Testis (tissue), 3 donors: ENCODE data around the gene TGFBRAP1. TPM values are rescaled to one million over a fixed set of nuclear protein-coding genes. Genes with fewer than 3 reads are reported as not detected.
"Not testable (repeated sequence)": the region's sequence is repeated elsewhere in the genome, so short reads cannot be mapped to it uniquely, and the experiment has no call there.

Source experiments
- DNase-seq: peaks from one replicate; pipeline ENCODE4 v3.0.0-alpha.2; 2019
- H3K27ac ChIP-seq, 2 donors: fragments of 200-600 bp; sonication (generic); one replicate each; pipeline ENCODE4 v1.5.1; 2019
- H3K27me3 ChIP-seq: fragments of 200-600 bp; sonication (generic); one replicate; pipeline ENCODE4 v1.5.1; 2019
- H3K36me3 ChIP-seq: fragments of 200-600 bp; sonication (generic); one replicate; pipeline ENCODE4 v1.5.1; 2017; ENCODE audit warnings: low read depth; ENCODE audit errors: missing control alignments
- H3K4me1 ChIP-seq: fragments of 200-600 bp; sonication (generic); one replicate; pipeline ENCODE4 v1.5.1; 2019
- H3K4me3 ChIP-seq, 2 donors: fragments of 200-600 bp; sonication (generic); one replicate each; pipeline ENCODE4 v1.5.1; 2017 to 2019
- H3K9me3 ChIP-seq: fragments of 200-600 bp; sonication (generic); one replicate; pipeline ENCODE4 v1.5.1; 2017
- CTCF ChIP-seq, 3 experiments: fragments of 450-650 bp in 2 of 3; fragments of 200-600 bp in 1 of 3; sonication (generic) in 1 of 3; IDR thresholded peaks; one replicate each; pipeline ENCODE4 v1.5.1; 2016 to 2019; ENCODE audit warnings: antibody characterized with exemption in 3 of 3, mild to moderate bottlenecking in 2 of 3, moderate library complexity in 1 of 3
- POLR2A ChIP-seq: fragments of 450-650 bp; IDR thresholded peaks from one replicate; pipeline ENCODE4 v1.6.1; 2017; ENCODE audit warnings: antibody characterized with exemption, mild to moderate bottlenecking, moderate library complexity
- WGBS, 2 donors: methylation state at CpG; one replicate each; pipeline ENCODE4 v1.1.5; 2018; 5-methylcytosine and 5-hydroxymethylcytosine counted together
- intact Hi-C: fragments of 100-400 bp; cut with DNase I; formaldehyde crosslinking; loops from one replicate; pipeline ENCODE4 v1.15.1; 2023; ENCODE audit warnings: low total_unique reads
- polyA plus RNA-seq: library from polyadenylated mRNA; stranded (reverse); fragments of 350-450 nt; fragmentation: Illumina TruSeq; extraction: RNeasy Lipid Tissue Mini Kit (QIAGEN cat#74804); gene quantifications from one replicate; pipeline ENCODE4 v1.2.3, GENCODE V29; 2014; ENCODE audit warnings: low read depth, low replicate concordance; ENCODE audit not compliant: insufficient read depth
- total RNA-seq, 2 donors: library from RNA; depleted of rRNA; stranded (reverse); fragments of >200 nt; gene quantifications; one replicate each; pipeline ENCODE4 v1.2.3, GENCODE V29; 2016

The TGFBRAP1 gene
- total and polyA plus RNA-seq, 3 donors from 2014 or later, result 7.3 to 16.3 (median 10.8) TPM

- intact Hi-C loops, result no loop called here
- no peaks in the 10 kb centered on the region for H3K4me1 ChIP-seq
- H3K27me3 ChIP-seq, result no peaks in the 10 kb centered on the region
- DNase-seq, result no peak
- H3K4me3 ChIP-seq, result no peak overlapping the region
- TF ChIP-seq POLR2A, result no peak
- TF ChIP-seq CTCF (IDR thresholded peaks at IDR 0.05), result no peak
- 89 to 98% methylated on average over 3 of the region's 3 CpGs for WGBS, 2 donors
- no peaks in the 10 kb centered on the region for H3K36me3 ChIP-seq
- no peaks in the 10 kb centered on the region for H3K9me3 ChIP-seq
- H3K27ac ChIP-seq, result no peak overlapping the region
Measured at GRCh38 chr2:105257981-105258380, 71.6 kb downstream of the TGFBRAP1 start.

GRCh38 chr2:105256431-105257047, 73.0 kb downstream of the TGFBRAP1 start:
- Histone ChIP-seq H3K27ac (no peak overlapping the region), H3K4me1 (no peaks in the 10 kb centered on the region), H3K4me3 (no peak overlapping the region), H3K36me3 (no peaks in the 10 kb centered on the region), H3K27me3 (no peaks in the 10 kb centered on the region), H3K9me3 (no peaks in the 10 kb centered on the region)
- intact Hi-C loops, result no loop called here
- TF ChIP-seq CTCF (IDR thresholded peaks at IDR 0.05) (no peak), POLR2A (no peak)
- DNase-seq, result peak; percentile 56
- 59 to 73% methylated on average over 11 of the region's 11 CpGs for WGBS, 2 donors

GRCh38 chr2:105255979-105256378, 73.6 kb downstream of the TGFBRAP1 start:
- TF ChIP-seq POLR2A, result no peak
- no peak for TF ChIP-seq CTCF (IDR thresholded peaks at IDR 0.05)
- intact Hi-C loops, result no loop called here
- H3K36me3 ChIP-seq, result no peaks in the 10 kb centered on the region
- H3K4me1 ChIP-seq, result no peaks in the 10 kb centered on the region
- H3K27me3 ChIP-seq, result no peaks in the 10 kb centered on the region
- no peak overlapping the region for H3K27ac ChIP-seq
- H3K4me3 ChIP-seq, result no peak overlapping the region
- DNase-seq, result no peak
- H3K9me3 ChIP-seq, result no peaks in the 10 kb centered on the region
- 90 to 92% methylated on average over 2 of the region's 2 CpGs for WGBS, 2 donors

GRCh38 chr2:105254531-105255210, 74.9 kb downstream of the TGFBRAP1 start:
- TF ChIP-seq CTCF (IDR thresholded peaks at IDR 0.05) (no peak), POLR2A (no peak)
- H3K27me3 ChIP-seq, result no peaks in the 10 kb centered on the region
- DNase-seq, result no peak
- H3K27ac ChIP-seq, result no peak overlapping the region
- H3K9me3 ChIP-seq, result no peaks in the 10 kb centered on the region
- H3K36me3 ChIP-seq, result no peaks in the 10 kb centered on the region
- WGBS, 2 donors, result 87 to 92% methylated on average over 5 of the region's 5 CpGs
- peaks cover 4% of the 10 kb centered on the region for H3K4me1 ChIP-seq
- H3K4me3 ChIP-seq, result no peak overlapping the region
- intact Hi-C loops, result no loop called here

- intact Hi-C loops, result no loop called here
- 55 to 82% methylated on average over 2 of the region's 2 CpGs for WGBS, 2 donors
Measured at GRCh38 chr2:105252271-105252670, 77.3 kb downstream of the TGFBRAP1 start.

GRCh38 chr2:105251016-105251648, 78.4 kb downstream of the TGFBRAP1 start:
- H3K36me3 ChIP-seq, intact Hi-C loops, H3K9me3 ChIP-seq, H3K27me3 ChIP-seq, H3K27ac ChIP-seq, H3K4me1 ChIP-seq, DNase-seq, H3K4me3 ChIP-seq: not testable (repeated sequence)
- WGBS, 2 donors, result 80 to 82% methylated on average over 7 to 36 of the region's 43 CpGs

More at GRCh38 chr2:105252271-105252670, 77.3 kb downstream of the TGFBRAP1 start:
- no peak for TF ChIP-seq POLR2A
- TF ChIP-seq CTCF (IDR thresholded peaks at IDR 0.05), result no peak
- no peak overlapping the region for H3K27ac ChIP-seq
- H3K4me1 ChIP-seq, result peaks cover 4% of the 10 kb centered on the region
- no peaks in the 10 kb centered on the region for H3K9me3 ChIP-seq
- H3K36me3 ChIP-seq, result no peaks in the 10 kb centered on the region
- H3K4me3 ChIP-seq, result no peak overlapping the region
- DNase-seq, result no peak
- H3K27me3 ChIP-seq, result no peaks in the 10 kb centered on the region
